ENCODE data around the gene FAM20C. TPM values are rescaled to one million over a fixed set of nuclear protein-coding genes. Genes with fewer than 3 reads are reported as not detected.

Gene FAM20C
- total and polyA plus RNA-seq, 4 donors, result 17.3 to 86.9 (median 45.9) TPM

DNA sequence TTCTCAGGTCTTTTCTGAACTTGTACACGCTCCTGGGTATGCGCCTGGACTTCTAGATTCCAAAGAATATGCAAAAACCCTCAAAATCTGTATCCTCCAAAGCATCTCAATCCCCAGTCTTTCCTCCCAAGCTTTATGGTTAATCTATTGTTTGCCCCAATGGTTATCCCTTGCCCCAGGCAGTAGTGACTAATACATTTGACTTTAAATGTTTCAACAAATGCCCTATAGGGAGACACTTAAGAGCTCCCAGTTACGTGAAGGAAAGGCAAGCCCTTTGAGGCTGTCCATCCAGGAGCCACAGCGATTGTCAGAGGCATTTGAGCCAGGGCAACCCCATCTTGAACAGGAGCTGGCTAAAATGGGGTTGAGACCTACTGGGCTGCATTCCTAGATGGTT lies 84.9 kb downstream of the FAM20C start:
- DNase-seq (no peak), ATAC-seq (ENCODE audit: insufficient read depth, low FRiP score) (no peak)
- no peaks in the 10 kb centered on the region for H3K4me1 ChIP-seq (ENCODE audit: control insufficient read depth in 5 of 5, insufficient read depth in 5 of 5, low read length in 5 of 5)
- H3K36me3 ChIP-seq (ENCODE audit: control insufficient read depth in 4 of 4, insufficient read depth in 4 of 4, low read length in 4 of 4), result no peaks in the 10 kb centered on the region
- TF ChIP-seq, protein P1, sequence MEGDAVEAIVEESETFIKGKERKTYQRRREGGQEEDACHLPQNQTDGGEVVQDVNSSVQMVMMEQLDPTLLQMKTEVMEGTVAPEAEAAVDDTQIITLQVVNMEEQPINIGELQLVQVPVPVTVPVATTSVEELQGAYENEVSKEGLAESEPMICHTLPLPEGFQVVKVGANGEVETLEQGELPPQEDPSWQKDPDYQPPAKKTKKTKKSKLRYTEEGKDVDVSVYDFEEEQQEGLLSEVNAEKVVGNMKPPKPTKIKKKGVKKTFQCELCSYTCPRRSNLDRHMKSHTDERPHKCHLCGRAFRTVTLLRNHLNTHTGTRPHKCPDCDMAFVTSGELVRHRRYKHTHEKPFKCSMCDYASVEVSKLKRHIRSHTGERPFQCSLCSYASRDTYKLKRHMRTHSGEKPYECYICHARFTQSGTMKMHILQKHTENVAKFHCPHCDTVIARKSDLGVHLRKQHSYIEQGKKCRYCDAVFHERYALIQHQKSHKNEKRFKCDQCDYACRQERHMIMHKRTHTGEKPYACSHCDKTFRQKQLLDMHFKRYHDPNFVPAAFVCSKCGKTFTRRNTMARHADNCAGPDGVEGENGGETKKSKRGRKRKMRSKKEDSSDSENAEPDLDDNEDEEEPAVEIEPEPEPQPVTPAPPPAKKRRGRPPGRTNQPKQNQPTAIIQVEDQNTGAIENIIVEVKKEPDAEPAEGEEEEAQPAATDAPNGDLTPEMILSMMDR (IDR thresholded peaks at IDR 0.05; ENCODE audit: control extremely low read depth, extremely low read depth), result no peak
- H3K27ac ChIP-seq (ENCODE audit: low read depth in 1 of 2, low read length in 1 of 2), result no peak overlapping the region
- H3K4me3 ChIP-seq, result no peak overlapping the region
- 87 to 92% methylated on average over 4 of the region's 4 CpGs for WGBS, 2 donors
- peaks cover 0 to 7% (median 0%) of the 10 kb centered on the region in 4 donors for H3K9me3 ChIP-seq (ENCODE audit: control insufficient read depth in 4 of 4, insufficient read depth in 3 of 4, low read length in 3 of 4)
- H3K9ac ChIP-seq (ENCODE audit: insufficient read depth in 1 of 2, low read length in 2 of 2), result no peak overlapping the region
- H3K27me3 ChIP-seq (ENCODE audit: control insufficient read depth in 3 of 3, insufficient read depth in 3 of 3, low read length in 2 of 3), result no peaks in the 10 kb centered on the region

DNA sequence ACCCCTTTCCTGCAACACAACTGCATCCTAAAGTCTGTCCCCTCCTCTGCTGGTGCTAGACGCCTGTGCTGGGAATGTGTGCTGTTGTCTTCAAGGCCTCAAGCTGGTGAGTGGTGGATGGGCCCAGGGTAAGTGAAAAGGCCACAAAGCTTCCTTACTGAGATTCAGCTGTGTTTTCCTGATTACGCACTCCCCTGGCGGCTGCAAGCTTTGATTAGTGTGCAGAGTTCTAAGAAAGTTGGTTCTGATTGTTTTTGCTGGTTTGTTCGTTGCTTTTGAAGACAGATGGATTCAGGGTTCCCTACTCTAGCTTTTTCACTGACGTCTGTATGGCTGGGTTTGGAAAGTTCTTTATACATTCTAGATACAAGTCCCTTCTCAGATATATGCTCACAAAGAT lies 85.7 kb downstream of the FAM20C start:
- no peaks in the 10 kb centered on the region for H3K27me3 ChIP-seq (ENCODE audit: control insufficient read depth in 3 of 3, insufficient read depth in 3 of 3, low read length in 2 of 3)
- peaks cover 0 to 2% (median 0%) of the 10 kb centered on the region in 4 donors for H3K9me3 ChIP-seq (ENCODE audit: control insufficient read depth in 4 of 4, insufficient read depth in 3 of 4, low read length in 3 of 4)
- H3K4me3 ChIP-seq, result no peak overlapping the region
- DNase-seq (no peak), ATAC-seq (ENCODE audit: insufficient read depth, low FRiP score) (no peak)
- WGBS, 2 donors, result 86 to 89% methylated on average over 5 of the region's 5 CpGs
- no peak overlapping the region for H3K9ac ChIP-seq (ENCODE audit: insufficient read depth in 1 of 2, low read length in 2 of 2)
- no peak overlapping the region for H3K27ac ChIP-seq (ENCODE audit: low read depth in 1 of 2, low read length in 1 of 2)
- TF ChIP-seq, protein P1 (IDR thresholded peaks at IDR 0.05; ENCODE audit: control extremely low read depth, extremely low read depth), result no peak
- no peaks in the 10 kb centered on the region for H3K4me1 ChIP-seq (ENCODE audit: control insufficient read depth in 5 of 5, insufficient read depth in 5 of 5, low read length in 5 of 5)
- no peaks in the 10 kb centered on the region for H3K36me3 ChIP-seq (ENCODE audit: control insufficient read depth in 4 of 4, insufficient read depth in 4 of 4, low read length in 4 of 4)

DNA sequence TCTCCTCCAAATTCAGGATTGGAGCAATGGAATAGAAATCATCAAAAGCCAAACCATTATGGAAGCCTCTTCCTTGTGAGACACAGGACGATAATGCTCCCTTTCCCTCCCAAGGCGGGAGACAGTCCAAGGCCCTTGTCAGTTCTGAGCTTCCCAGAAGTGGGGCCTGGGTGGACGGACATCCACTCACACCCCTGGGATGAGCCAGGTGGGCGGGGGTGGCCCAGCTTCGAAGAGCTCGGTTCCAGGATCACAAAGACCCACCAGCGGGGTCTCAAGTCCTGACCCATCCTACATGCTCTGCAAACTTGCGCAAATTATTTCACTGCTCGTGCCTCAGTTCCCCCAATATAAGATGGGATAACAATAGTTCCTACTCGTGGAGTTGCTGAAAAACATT lies 87.5 kb downstream of the FAM20C start:
- Histone ChIP-seq H3K4me1 (ENCODE audit: control insufficient read depth in 5 of 5, insufficient read depth in 5 of 5, low read length in 5 of 5) (no peaks in the 10 kb centered on the region), H3K4me3 (no peak overlapping the region), H3K9me3 (ENCODE audit: control insufficient read depth in 4 of 4, insufficient read depth in 3 of 4, low read length in 3 of 4) (peaks cover 0 to 2% (median 0%) of the 10 kb centered on the region in 4 donors), H3K36me3 (ENCODE audit: control insufficient read depth in 4 of 4, insufficient read depth in 4 of 4, low read length in 4 of 4) (no peaks in the 10 kb centered on the region), H3K27me3 (ENCODE audit: control insufficient read depth in 3 of 3, insufficient read depth in 3 of 3, low read length in 2 of 3) (peaks cover 0 to 9% (median 4%) of the 10 kb centered on the region in 3 donors), H3K27ac (ENCODE audit: low read depth in 1 of 2, low read length in 1 of 2) (no peak overlapping the region), H3K9ac (ENCODE audit: insufficient read depth in 1 of 2, low read length in 2 of 2) (no peak overlapping the region)
- no peak for DNase-seq
- ATAC-seq (ENCODE audit: insufficient read depth, low FRiP score), result no peak
- 76 to 90% methylated on average over 10 of the region's 10 CpGs for WGBS, 2 donors
- TF ChIP-seq, protein P1 (IDR thresholded peaks at IDR 0.05; ENCODE audit: control extremely low read depth, extremely low read depth), result no peak

DNA sequence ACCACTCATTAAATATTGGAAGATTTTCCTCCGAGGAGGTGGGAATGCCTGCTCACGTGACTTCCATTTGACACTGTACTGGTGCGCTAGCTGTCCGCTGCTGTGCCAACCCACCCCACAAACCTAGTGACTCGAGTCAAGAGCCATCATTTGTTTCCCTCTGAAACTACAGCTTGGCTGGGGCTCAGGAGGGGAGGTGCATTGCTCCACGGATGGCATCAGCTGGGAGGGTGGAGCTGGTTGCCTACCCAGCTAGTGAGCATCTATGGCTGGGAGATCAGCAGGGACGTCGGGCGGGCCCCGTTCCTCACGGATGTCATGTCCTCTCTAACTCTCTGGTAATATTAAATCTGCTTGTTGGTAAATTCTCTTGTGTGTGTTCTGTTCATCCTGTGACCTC lies 88.1 kb downstream of the FAM20C start:
- no peaks in the 10 kb centered on the region for H3K36me3 ChIP-seq (ENCODE audit: control insufficient read depth in 4 of 4, insufficient read depth in 4 of 4, low read length in 4 of 4)
- no peak overlapping the region for H3K4me3 ChIP-seq
- no peak overlapping the region for H3K27ac ChIP-seq (ENCODE audit: low read depth in 1 of 2, low read length in 1 of 2)
- no peak for ATAC-seq (ENCODE audit: insufficient read depth, low FRiP score)
- 67 to 78% methylated on average over 11 of the region's 11 CpGs for WGBS, 2 donors
- no peaks in the 10 kb centered on the region for H3K4me1 ChIP-seq (ENCODE audit: control insufficient read depth in 5 of 5, insufficient read depth in 5 of 5, low read length in 5 of 5)
- H3K9ac ChIP-seq (ENCODE audit: insufficient read depth in 1 of 2, low read length in 2 of 2), result no peak overlapping the region
- H3K9me3 ChIP-seq (ENCODE audit: control insufficient read depth in 4 of 4, insufficient read depth in 3 of 4, low read length in 3 of 4), result peaks cover 0 to 2% (median 0%) of the 10 kb centered on the region in 4 donors
- peaks cover 0 to 13% (median 4%) of the 10 kb centered on the region in 3 donors for H3K27me3 ChIP-seq (ENCODE audit: control insufficient read depth in 3 of 3, insufficient read depth in 3 of 3, low read length in 2 of 3)
- no peak for DNase-seq
- TF ChIP-seq, protein P1 (IDR thresholded peaks at IDR 0.05; ENCODE audit: control extremely low read depth, extremely low read depth), result no peak
